Measurements from ENCODE around the gene POLR2E.

GRCh38 chr19:1134431-1134830, 39.3 kb upstream of the POLR2E start:
- TF ChIP-seq EZH2phosphoT487 (IDR thresholded peaks at IDR 0.05; ENCODE audit: borderline replicate concordance), result no peak
- no peak for TF ChIP-seq CTCF (conservative IDR thresholded peaks at IDR 0.05; ENCODE audit: low read length)

Measured in Loucy (cell line).